Measurements from ENCODE around the gene ESYT2.
"Not testable (repeated sequence)": the region's sequence is repeated elsewhere in the genome, so short reads cannot be mapped to it uniquely, and the experiment has no call there.

Gene ESYT2

DNA sequence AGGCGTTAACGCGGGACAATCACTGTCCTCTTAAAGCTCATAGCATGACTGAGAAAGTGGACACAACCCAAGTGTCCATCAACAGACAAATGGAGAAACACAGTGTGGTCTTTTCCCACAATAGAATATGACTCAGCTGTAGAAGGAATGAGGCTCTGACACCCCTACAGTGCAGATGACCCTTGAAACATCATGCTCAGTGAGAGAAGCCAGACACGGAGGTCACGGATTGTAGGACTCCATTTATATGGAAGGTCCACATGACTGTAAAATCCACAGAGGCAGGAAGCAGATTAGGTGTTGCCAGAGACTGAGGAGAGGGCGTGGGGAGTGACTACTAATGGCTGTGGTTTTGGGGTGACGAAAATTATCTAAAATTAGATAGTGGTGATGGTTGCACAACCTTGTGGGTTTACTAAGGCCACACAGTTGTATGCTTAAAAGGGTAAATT, 118.6 kb downstream of the ESYT2 start:
- DNase-seq, result no peak

DNA sequence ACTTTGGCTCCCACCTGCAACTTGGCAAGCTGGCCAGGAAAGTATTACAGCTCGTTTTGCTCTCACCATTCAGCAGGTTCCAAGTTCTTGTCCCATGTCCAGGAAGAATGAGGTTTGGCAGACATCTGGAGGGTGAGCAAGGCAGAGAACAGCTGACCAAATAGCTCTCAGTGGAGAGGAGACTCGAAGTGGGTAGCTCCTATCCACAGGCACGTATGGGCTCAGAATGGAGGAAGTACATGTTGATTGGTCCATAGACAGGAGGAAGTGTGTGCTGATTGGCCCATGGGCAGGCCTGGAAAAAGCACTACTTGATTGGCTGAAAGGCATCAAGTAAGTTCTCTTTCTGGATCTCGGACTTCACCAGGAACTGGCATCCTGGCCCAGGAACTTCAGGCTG, 121.7 kb downstream of the ESYT2 start:
- peak in 1 of 2 experiments; percentile 33 for DNase-seq

GRCh38 chr7:158706710-158707590, 122.4 kb downstream of the ESYT2 start:
- no peak for DNase-seq

GRCh38 chr7:158706273-158706704, 123.0 kb downstream of the ESYT2 start:
- DNase-seq, result no peak

- no peak for DNase-seq
Measured at GRCh38 chr7:158705234-158705850, 124.0 kb downstream of the ESYT2 start.

- DNase-seq, result peak; percentile 95 to 98
Measured at GRCh38 chr7:158704524-158705233, 124.6 kb downstream of the ESYT2 start, which contains the start of gene NCAPG2. Gene NCAPG2 (minus strand): TSS chr7:158704804. CDS start chr7:158701899, 2,905 bp downstream.

DNA sequence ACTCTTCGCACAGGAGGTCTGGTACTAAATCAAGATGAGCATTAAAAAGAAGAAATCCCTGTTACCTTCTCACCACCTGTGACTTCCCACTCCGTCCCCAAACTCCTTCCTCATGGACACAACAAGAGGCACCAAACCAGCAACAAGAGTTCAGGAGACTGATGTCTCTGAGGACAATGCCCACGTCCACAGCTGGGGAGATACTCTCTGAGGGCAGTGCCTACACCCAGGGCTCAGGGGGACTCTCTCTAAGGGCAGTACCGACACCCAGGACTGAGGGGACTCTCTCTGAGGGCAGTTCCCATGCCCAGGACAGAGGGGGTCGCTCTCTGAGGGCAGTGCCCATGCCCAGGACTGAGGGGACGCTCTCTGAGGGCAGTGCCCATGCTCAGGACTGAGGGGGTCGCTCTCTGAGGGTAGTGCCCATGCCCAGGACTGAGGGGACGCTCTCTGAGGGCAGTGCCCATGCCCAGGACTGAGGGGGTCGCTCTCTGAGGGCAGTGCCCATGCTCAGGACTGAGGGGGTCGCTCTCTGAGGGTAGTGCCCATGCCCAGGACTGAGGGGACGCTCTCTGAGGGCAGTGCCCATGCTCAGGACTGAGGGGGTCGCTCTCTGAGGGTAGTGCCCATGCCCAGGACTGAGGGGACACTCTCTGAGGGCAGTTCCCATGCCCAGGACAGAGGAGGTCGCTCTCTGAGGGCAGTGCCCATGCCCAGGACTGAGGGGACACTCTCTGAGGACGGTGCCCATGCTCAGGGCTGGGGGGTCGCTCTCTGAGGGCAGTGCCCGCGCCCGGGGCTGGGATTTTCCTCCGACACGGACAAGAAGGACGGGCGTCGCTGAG, 125.4 kb downstream of the ESYT2 start:
- not testable (repeated sequence) for DNase-seq

GRCh38 chr7:158702944-158703343, 126.4 kb downstream of the ESYT2 start:
- DNase-seq, result no peak

GRCh38 chr7:158702196-158702595, 127.1 kb downstream of the ESYT2 start:
- DNase-seq, result no peak

- no peak for DNase-seq
Measured at GRCh38 chr7:158700008-158700407, 129.3 kb downstream of the ESYT2 start.

DNA sequence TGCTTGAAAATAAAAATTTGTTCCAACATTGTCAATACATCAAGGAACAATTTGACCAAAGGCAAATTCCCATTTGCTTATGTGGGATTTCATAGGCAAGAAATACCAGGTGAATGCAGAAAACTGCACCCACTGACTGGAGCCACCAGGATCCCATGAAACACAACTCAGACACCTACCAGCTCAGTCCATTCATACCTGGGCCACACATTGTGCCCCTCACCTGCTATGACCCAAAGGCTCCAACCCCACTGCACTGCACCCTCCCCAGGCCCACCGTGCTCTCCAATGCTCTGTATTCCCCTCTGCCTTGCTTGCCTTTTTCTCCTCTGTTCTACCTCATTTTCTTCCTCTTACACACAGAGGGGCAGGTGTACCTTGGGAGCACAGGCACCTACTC, 130.0 kb downstream of the ESYT2 start:
- no peak for DNase-seq

DNA sequence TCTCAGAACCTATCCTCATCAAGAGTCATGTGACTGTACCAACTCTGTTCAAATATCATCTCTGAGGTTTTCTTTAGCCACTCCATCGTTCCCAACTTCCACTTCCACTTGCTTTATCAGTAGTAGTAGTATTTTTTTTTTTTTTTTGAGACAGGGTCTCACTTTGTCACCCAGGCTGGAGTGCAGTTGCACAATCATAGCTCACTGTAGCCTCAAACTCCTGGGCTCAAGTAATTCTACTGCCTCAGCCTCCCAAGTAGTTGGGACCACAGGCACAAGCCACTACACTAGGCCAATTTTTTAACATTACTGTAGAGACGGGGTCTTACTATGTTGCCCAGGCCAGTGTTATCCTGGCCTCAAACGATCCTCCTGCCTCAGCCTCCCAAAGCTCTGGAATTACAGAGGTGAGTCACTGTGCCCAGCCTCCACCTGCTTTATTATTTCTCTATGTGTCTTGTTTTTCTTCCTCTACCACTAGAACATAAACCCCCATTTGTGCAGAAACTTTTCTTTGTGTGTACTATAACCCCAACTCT, 130.6 kb downstream of the ESYT2 start:
- no peak for DNase-seq

DNA sequence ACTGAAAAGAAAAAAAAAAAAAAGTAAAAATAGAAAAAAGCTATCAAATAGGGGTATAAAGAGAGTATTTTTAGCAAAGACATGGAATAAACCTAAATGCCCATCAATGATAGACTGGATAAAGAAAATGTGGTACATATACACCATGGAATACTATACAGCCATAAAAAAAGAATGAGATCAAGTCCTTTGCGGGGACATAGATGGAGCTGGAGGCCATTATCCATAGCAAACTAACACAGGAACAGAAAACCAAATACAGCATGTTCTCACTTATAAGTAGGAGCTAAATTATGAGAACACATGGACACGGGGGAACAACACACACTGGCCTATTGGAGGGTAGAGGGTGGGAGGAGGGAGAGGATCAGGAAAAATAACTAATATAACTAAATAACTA, 131.7 kb downstream of the ESYT2 start:
- not testable (repeated sequence) for DNase-seq

DNA sequence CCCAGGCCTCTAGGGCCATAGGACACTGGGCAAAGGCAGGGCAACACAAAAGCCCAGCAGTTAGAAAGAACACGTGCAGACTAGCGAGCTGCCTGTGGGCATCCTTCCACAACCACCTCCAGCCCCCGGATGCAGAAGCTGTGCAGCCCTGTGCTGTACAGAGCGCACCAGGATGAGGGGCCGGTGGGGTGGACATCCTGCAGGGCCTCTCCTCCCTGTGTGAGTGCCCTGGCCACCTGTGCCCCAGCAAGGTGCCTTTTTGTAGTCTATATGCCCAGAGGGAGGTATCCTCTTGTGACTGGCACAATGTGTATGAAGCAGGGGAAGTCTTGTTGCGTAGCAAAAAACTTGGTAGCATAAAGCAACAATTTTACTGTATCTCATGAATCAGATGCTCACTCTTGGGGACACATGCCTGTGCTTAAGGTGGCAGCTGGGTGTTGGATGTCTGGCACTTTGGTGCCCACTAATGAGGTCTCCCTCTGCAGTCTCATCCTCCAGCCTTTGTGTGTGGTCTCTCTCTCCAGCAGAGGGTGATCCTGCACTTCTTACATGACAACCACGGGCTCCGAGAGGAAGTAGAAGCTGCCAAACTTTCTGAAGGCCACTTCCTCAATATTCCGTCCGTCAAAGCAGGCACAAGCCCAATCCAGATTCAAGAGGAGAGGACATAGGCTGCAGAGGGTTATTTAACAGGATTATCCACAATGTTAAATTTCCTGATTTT, 133.4 kb downstream of the ESYT2 start:
- no peak for DNase-seq

- no peak for DNase-seq
Measured at GRCh38 chr7:158695056-158695455, 134.3 kb downstream of the ESYT2 start.

GRCh38 chr7:158694650-158695049, 134.7 kb downstream of the ESYT2 start:
- no peak for DNase-seq

DNA sequence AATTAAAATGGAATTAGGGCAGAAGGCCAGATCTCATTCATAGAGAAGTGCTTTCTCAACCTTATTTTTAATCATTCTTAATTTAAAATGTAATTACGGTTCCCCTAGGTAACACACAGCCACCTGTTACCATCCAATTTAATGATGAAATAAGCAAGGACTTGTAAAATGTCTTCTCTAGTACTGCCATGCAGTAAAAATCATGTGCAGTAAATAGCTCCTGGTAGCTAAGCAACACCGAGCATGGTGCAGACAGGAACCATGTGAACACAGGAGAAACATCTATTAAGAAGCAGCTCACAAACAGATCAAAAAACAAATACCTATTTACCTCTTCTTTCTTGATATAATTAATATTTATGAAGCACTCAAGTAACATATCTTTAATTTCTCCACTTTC, 139.8 kb downstream of the ESYT2 start:
- no peak for DNase-seq

- no peak for DNase-seq
Measured at GRCh38 chr7:158687406-158687805, 141.9 kb downstream of the ESYT2 start.

DNA sequence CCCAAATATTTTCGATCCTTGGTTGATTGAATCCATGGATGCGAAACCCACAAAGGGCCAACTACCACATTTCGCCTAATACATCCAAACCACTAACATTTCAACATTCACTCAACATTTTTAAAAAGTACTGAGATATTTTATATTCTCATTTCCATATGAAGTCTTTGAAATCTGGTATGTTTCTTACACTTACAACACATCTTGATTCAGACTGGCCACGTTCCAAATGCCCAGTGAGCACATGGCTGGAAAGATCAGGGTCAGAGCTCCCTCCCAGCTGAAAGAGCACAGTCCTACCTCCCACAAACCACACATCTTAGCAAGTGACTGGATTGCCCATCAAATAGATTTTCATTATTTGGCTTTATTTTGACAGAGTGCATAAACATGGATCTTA, 143.6 kb downstream of the ESYT2 start:
- DNase-seq, result no peak

DNA sequence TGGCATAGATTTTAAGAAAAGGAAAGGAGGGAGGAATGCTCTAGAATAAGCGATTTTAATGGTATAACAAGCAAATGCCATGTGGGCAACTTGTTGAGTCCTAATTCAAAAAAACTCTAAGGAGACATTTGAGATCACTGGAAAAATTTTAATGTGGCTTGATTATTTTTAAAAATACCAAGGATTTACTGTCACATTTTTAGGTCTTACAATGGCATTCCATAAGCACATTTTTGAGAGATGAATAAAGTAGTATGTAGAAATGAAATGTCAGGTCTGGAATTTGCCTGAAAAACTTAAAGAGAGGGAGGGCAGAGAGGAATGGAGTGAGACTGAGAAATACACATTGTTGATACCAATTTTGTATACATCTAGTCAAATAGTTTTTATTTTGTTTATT, 145.0 kb downstream of the ESYT2 start:
- no peak for DNase-seq

DNA sequence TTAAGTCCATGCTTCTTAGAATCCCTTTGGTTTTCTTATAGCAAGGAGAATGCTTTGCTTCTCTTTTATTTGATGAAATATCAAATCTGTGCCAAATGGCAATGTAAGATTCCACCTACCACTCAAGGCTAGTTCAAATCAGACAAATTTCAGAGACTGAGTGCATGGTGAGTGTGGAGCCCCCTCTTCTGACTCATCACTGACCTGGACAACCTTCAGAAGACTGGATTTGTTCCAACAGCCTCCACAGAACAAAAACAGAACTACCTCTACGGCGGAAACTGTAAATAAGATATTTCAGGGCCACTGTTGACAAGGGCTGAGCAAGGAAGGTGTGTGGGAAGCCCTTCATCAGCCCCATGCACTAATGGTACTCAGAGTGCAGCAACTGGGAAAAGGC, 145.8 kb downstream of the ESYT2 start:
- DNase-seq, result no peak

DNA sequence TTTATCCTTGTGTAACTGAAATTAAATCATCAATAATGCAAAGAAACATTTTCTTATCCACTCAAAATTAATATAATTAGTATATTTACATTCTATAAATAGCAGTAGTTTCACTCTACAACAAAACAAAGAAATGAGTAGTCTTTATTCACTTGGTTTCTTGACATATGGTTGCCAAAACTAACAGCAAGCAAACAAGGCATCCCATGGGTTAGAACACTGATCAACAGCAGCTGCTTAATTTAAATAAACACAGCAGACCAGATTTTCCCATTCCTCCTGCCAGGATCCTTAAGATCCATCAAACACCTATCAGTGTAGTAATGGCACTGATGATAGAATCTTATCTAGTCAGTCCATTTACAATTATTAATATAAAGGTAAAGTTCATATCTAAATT, 146.9 kb downstream of the ESYT2 start:
- DNase-seq, result no peak

All from SHP77 (cell line).